CD4-positive, alpha-beta T cell (primary cell): Measurements from ENCODE around the gene REC114. TPM values are rescaled to one million over a fixed set of nuclear protein-coding genes. Genes with fewer than 3 reads are reported as not detected.

Experiments used
- ATAC-seq: fragments of 200-7000 bp; cut with Tn5 transposase; one replicate; pipeline ENCODE4 v1.10.0; 2022; ENCODE audit warnings: mild to moderate bottlenecking; ENCODE audit not compliant: poor library complexity
- CTCF ChIA-PET: fragments of 350-600 bp; sonication (Branson Sonifier 250); formaldehyde crosslinking; loops from one replicate; lab custom pipeline; 2021; ENCODE audit warnings: antibody characterized with exemption, inconsistent platforms; lab: Charles Lee
- POLR2A ChIA-PET: fragments of 350-600 bp; sonication (Branson Sonifier 250); formaldehyde crosslinking; loops from one replicate; lab custom pipeline; 2021; ENCODE audit warnings: antibody characterized with exemption, inconsistent platforms; lab: Charles Lee
- DNase-seq, 14 experiments: peaks; one replicate each; pipeline ENCODE4 v3.0.0-alpha.2; 2013 to 2020; ENCODE audit warnings: mixed read lengths in 2 of 14
- H3K27ac ChIP-seq, 2 donors: one replicate each; pipeline versions ENCODE4 v1.5.1 to v1.7.0; 2013; ENCODE audit warnings: low read length in 2 of 2, low read depth in 1 of 2, mild to moderate bottlenecking in 1 of 2
- H3K27me3 ChIP-seq, 2 experiments: 1 replicate in 1 of 2; 2 replicates in 1 of 2; pipeline versions ENCODE4 v1.6.1 to v1.7.0; 2013; ENCODE audit warnings: low read length in 2 of 2, control low read depth in 1 of 2, mild to moderate bottlenecking in 1 of 2, moderate library complexity in 1 of 2; ENCODE audit not compliant: insufficient read depth in 2 of 2, control insufficient read depth in 1 of 2
- H3K36me3 ChIP-seq: one replicate; pipeline ENCODE4 v1.6.1; 2013; ENCODE audit warnings: low read length, control low read depth; ENCODE audit not compliant: insufficient read depth
- H3K4me1 ChIP-seq: one replicate; pipeline ENCODE4 v1.6.1; 2013; ENCODE audit warnings: low read length, control low read depth; ENCODE audit not compliant: insufficient read depth
- H3K4me3 ChIP-seq: one replicate; pipeline ENCODE4 v1.5.1; 2013; ENCODE audit warnings: mild to moderate bottlenecking, low read length, moderate library complexity
- H3K9me3 ChIP-seq, 2 experiments: 1 replicate in 1 of 2; 2 replicates in 1 of 2; pipeline versions ENCODE4 v1.6.1 to v1.7.0; 2013; ENCODE audit warnings: low read length in 2 of 2, mild to moderate bottlenecking in 2 of 2, control low read depth in 1 of 2, moderate library complexity in 1 of 2; ENCODE audit not compliant: control insufficient read depth in 1 of 2, insufficient read depth in 1 of 2
- H3K27ac Mint-ChIP-seq: one replicate; pipeline ENCODE4 v1.8.0; 2020; ENCODE audit warnings: mixed read lengths
- H3K27me3 Mint-ChIP-seq: one replicate; pipeline ENCODE4 v1.8.0; 2021; ENCODE audit warnings: mixed read lengths
- H3K36me3 Mint-ChIP-seq: one replicate; pipeline ENCODE4 v1.8.0; 2021; ENCODE audit warnings: low read depth, mixed read lengths
- H3K4me1 Mint-ChIP-seq: one replicate; pipeline ENCODE4 v1.8.0; 2021; ENCODE audit warnings: low read depth, mixed read lengths
- H3K4me3 Mint-ChIP-seq: one replicate; pipeline ENCODE4 v1.8.0; 2020; ENCODE audit warnings: mild to moderate bottlenecking, mixed read lengths
- H3K9me3 Mint-ChIP-seq: one replicate; pipeline ENCODE4 v1.8.0; 2020; ENCODE audit warnings: mixed read lengths
- intact Hi-C, 2 experiments: fragments of 100-400 bp; cut with DNase I in 1 of 2; cut with micrococcal nuclease in 1 of 2; formaldehyde crosslinking; loops; one replicate each; pipeline versions ENCODE4 v1.15.1 to v1.9.0; 2023 to 2025; cut with DNase I, micrococcal nuclease
- polyA plus RNA-seq, 2 donors: library from polyadenylated mRNA; unstranded; fragments of 120-200 nt; gene quantifications; one replicate each; pipeline ENCODE4 v1.2.1, GENCODE V29; 2013
- total RNA-seq, 174 experiments: library from RNA in 2 of 174; stranded (reverse) in 2 of 174; gene quantifications; one replicate each; pipeline ENCODE4 v1.2.3 and lab custom pipeline; 2021 to 2026
- TF ChIP-seq, protein P1 (sequence below): fragments of 200-600 bp; IDR thresholded peaks from one replicate; pipeline ENCODE4 v1.8.0; 2022; ENCODE audit warnings: antibody characterized with exemption, mild to moderate bottlenecking

The REC114 gene, protein sequence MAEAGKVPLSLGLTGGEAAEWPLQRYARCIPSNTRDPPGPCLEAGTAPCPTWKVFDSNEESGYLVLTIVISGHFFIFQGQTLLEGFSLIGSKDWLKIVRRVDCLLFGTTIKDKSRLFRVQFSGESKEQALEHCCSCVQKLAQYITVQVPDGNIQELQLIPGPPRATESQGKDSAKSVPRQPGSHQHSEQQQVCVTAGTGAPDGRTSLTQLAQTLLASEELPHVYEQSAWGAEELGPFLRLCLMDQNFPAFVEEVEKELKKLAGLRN
- total RNA-seq = not detected
- polyA plus RNA-seq (2013, experiment 1 of 2) = not detected
- polyA plus RNA-seq (2013, experiment 2 of 2) = not detected
- 0 to 0.07 (median 0) reads per million in 172 experiments for total RNA-seq (lab: John Stamatoyannopoulos, UW)

- POLR2A ChIA-PET = no interaction called here
- no peaks in the 10 kb centered on the region for H3K36me3 Mint-ChIP-seq
- CTCF ChIA-PET = no interaction called here
- intact Hi-C loops = no loop called here
- no peak within 1 kb of the TSS for H3K27ac Mint-ChIP-seq
- peaks cover 3% of the 10 kb centered on the region for H3K4me1 ChIP-seq
- no peaks in the 10 kb centered on the region for H3K9me3 Mint-ChIP-seq
- peaks cover 6% of the 10 kb centered on the region for H3K4me1 Mint-ChIP-seq
- no peak within 1 kb of the TSS for H3K4me3 Mint-ChIP-seq
- ATAC-seq (no peak), DNase-seq (no peak)
- H3K27me3 Mint-ChIP-seq = peaks cover 33% of the 10 kb centered on the region
- TF ChIP-seq, protein P1, sequence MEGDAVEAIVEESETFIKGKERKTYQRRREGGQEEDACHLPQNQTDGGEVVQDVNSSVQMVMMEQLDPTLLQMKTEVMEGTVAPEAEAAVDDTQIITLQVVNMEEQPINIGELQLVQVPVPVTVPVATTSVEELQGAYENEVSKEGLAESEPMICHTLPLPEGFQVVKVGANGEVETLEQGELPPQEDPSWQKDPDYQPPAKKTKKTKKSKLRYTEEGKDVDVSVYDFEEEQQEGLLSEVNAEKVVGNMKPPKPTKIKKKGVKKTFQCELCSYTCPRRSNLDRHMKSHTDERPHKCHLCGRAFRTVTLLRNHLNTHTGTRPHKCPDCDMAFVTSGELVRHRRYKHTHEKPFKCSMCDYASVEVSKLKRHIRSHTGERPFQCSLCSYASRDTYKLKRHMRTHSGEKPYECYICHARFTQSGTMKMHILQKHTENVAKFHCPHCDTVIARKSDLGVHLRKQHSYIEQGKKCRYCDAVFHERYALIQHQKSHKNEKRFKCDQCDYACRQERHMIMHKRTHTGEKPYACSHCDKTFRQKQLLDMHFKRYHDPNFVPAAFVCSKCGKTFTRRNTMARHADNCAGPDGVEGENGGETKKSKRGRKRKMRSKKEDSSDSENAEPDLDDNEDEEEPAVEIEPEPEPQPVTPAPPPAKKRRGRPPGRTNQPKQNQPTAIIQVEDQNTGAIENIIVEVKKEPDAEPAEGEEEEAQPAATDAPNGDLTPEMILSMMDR = no peak
- no peaks in the 10 kb centered on the region for H3K36me3 ChIP-seq
- peaks cover 3 to 8% of the 10 kb centered on the region in 2 experiments for H3K27me3 ChIP-seq
- H3K27ac ChIP-seq = no peak within 1 kb of the TSS
- H3K4me3 ChIP-seq = no peak within 1 kb of the TSS
- peaks cover 0 to 18% of the 10 kb centered on the region in 2 experiments for H3K9me3 ChIP-seq
These were observed at the start of gene REC114 for GRCh38 chr15:73442968-73443367. TSS of gene REC114 (plus strand) at chr15:73443164. CDS start at chr15:73443186, 22 bp downstream.

DNA sequence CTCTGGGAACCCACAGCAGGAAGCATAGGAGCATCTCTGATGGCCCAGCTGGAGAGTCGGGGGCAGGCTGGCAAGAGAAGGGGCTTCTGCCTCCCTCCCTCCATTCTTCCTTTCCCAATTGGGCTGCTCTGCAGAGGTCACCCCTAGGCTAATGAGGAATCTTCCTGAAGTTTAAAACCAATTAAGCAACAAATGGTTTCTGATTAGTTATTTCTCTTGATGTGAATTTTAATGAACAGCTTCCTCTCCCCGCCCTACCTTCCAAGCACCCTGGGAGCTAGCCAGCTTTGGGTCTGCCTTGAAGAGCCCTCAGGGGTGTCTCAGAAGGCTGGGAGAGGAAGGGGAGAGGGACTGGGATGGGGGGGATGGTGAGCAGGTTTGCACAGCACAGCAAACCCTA is 49.6 kb upstream of the REC114 start:
- H3K4me3 Mint-ChIP-seq = no peak overlapping the region
- H3K27ac Mint-ChIP-seq = no peak overlapping the region
- POLR2A ChIA-PET = no interaction called here
- TF ChIP-seq, protein P1 = no peak
- H3K4me1 Mint-ChIP-seq = no peaks in the 10 kb centered on the region
- no peak for ATAC-seq
- intact Hi-C loops = no loop called here
- peaks cover 2 to 14% of the 10 kb centered on the region in 2 experiments for H3K27me3 ChIP-seq
- no peaks in the 10 kb centered on the region for H3K9me3 Mint-ChIP-seq
- CTCF ChIA-PET = no interaction called here
- peaks cover 34% of the 10 kb centered on the region for H3K27me3 Mint-ChIP-seq
- no peaks in the 10 kb centered on the region for H3K36me3 ChIP-seq
- no peaks in the 10 kb centered on the region for H3K36me3 Mint-ChIP-seq
- DNase-seq = no peak
- no peak overlapping the region for H3K27ac ChIP-seq
- H3K4me1 ChIP-seq = no peaks in the 10 kb centered on the region
- H3K4me3 ChIP-seq = no peak overlapping the region
- no peaks in the 10 kb centered on the region for H3K9me3 ChIP-seq

- ATAC-seq (no peak), DNase-seq (no peak)
- intact Hi-C loops = no loop called here
- Mint-ChIP-seq H3K9me3 (no peaks in the 10 kb centered on the region), H3K4me1 (no peaks in the 10 kb centered on the region), H3K4me3 (no peak overlapping the region), H3K27ac (no peak overlapping the region), H3K27me3 (peaks cover 32% of the 10 kb centered on the region), H3K36me3 (no peaks in the 10 kb centered on the region)
- Histone ChIP-seq H3K27ac (no peak overlapping the region), H3K36me3 (no peaks in the 10 kb centered on the region), H3K9me3 (no peaks in the 10 kb centered on the region), H3K4me1 (no peaks in the 10 kb centered on the region), H3K27me3 (peaks cover 2 to 14% of the 10 kb centered on the region in 2 experiments), H3K4me3 (no peak overlapping the region)
- TF ChIP-seq, protein P1 = no peak
- ChIA-PET CTCF (no interaction called here), POLR2A (no interaction called here)
These were observed 48.2 kb upstream of the REC114 start for GRCh38 chr15:73394782-73395181.
